KOPT-K1 (cell line): ENCODE results near the gene USP46.
A peak's percentile ranks its signal among the peaks of the same experiment; 100 is the strongest.

Experiments
- H3K27ac ChIP-seq: fragments of 200-600 bp; sonication (generic); 2 replicates; pipeline ENCODE4 v1.5.1; 2016; ENCODE audit warnings: antibody characterized with exemption, mild to moderate bottlenecking, low read depth, low read length; ENCODE audit not compliant: poor library complexity, severe bottlenecking
- H3K36me3 ChIP-seq: fragments of 200-600 bp; sonication (generic); 2 replicates; pipeline ENCODE4 v1.5.1; 2017; ENCODE audit warnings: antibody characterized with exemption, mild to moderate bottlenecking, low read length, moderate library complexity; ENCODE audit not compliant: insufficient read depth
- H3K9me3 ChIP-seq: fragments of 200-600 bp; sonication (generic); 2 replicates; pipeline ENCODE4 v1.5.1; 2017; ENCODE audit warnings: antibody characterized with exemption, low read length, mild to moderate bottlenecking; ENCODE audit not compliant: insufficient read depth, poor library complexity, severe bottlenecking

The USP46 gene, protein sequence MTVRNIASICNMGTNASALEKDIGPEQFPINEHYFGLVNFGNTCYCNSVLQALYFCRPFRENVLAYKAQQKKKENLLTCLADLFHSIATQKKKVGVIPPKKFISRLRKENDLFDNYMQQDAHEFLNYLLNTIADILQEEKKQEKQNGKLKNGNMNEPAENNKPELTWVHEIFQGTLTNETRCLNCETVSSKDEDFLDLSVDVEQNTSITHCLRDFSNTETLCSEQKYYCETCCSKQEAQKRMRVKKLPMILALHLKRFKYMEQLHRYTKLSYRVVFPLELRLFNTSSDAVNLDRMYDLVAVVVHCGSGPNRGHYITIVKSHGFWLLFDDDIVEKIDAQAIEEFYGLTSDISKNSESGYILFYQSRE

DNA sequence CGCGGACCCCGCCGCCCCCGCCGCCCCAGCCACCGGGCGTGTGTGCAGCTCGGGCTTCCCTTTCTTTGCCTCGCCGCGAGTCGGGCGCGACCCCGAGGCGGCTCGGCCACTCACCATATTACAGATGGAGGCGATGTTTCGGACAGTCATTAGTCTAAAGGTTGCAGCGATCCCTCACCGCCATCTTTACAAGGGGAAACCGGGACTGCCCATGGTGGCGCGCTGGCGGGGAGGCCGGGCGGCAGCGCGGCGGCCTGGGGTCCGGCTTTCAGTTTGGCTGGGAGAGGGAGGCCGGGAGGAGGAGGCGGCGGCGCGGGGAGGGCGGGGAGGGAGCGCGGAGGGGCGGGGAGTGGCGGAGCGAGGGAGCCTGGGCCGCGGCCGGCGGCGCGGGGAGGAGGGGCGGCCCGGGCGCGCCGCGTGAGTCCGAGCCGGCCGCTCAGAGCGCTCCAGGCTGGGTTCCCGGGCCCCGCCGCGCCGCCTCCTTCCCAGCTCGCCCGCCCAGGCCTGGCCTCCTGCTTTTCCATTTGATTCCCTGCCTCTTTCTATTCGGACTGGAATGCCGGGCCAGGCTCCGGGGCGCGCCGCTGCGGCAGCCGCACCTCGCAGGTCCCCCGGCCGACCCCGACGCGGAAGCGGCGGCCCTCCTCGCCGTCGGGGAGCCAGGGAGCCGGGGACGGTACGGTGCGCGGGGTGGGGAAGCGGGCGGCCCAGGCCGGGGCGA lies at the start of gene USP46:
Gene USP46, minus strand, starts transcription at position 301 of the 721 bp plus-strand sequence. Its CDS starts 151 bp downstream, at position 150.
- Histone ChIP-seq H3K36me3 (no peaks in the 10 kb centered on the region), H3K27ac (peak within 1 kb of the TSS; percentile 43), H3K9me3 (peaks cover 9% of the 10 kb centered on the region)

DNA sequence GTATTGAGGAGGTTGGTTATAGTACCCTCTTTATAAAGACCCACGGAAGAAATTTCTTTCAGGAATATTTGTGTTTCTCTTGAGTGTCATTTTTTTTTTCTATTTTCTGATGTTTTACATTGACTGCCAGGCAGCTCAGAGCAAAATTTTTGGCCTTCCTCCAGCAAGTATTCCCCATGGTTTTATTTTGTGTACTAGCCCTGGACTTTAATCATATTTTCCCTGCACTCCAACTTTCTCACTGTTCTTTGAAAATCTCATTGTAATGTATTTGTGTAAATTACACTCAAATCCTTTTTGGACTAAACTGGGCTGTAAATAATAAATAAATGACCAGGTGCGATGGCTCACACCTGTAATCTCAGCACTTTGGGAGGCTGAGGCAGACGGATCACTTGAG lies 45.6 kb upstream of the USP46 start:
- Histone ChIP-seq H3K9me3 (no peaks in the 10 kb centered on the region), H3K36me3 (no peaks in the 10 kb centered on the region), H3K27ac (no peak overlapping the region)

DNA sequence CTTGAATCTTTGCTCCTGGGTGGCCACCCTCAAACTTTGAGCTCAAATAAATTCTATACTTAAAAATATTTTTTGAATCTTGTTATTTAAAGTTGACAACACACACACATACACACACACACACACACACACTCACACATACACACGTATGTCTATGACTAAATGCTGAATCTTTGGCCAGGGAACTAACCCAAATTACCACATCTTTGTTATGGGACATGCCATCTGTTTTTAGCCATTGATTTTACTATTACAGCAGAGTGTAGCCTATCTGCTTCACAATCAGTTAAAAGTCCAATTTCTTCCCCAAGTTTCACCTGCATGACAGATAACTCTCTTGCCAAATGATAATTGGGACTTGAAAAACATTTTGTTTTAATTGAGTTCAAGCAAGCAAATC lies 45.0 kb upstream of the USP46 start:
- H3K36me3 ChIP-seq, result no peaks in the 10 kb centered on the region
- H3K27ac ChIP-seq, result no peak overlapping the region
- H3K9me3 ChIP-seq, result no peaks in the 10 kb centered on the region

DNA sequence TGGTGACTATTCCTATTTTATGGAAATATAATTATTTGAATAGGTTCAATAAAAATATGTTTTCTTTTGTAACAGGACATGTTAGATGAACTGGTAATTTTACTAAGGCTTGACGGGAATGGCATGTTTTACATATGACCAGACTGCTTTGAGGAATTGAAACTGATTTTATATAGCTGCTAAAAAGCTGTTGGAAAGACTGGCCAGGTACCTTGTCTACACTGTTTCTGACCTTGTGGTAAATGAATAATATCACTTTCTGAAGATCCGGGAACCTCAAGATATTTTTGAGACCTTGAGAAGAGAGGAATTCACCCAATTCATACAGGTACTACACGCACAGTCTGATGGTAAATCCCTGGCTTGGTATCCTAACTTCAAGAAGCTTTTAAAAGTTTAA lies 42.1 kb upstream of the USP46 start:
- no peaks in the 10 kb centered on the region for H3K36me3 ChIP-seq
- no peaks in the 10 kb centered on the region for H3K9me3 ChIP-seq
- no peak overlapping the region for H3K27ac ChIP-seq

DNA sequence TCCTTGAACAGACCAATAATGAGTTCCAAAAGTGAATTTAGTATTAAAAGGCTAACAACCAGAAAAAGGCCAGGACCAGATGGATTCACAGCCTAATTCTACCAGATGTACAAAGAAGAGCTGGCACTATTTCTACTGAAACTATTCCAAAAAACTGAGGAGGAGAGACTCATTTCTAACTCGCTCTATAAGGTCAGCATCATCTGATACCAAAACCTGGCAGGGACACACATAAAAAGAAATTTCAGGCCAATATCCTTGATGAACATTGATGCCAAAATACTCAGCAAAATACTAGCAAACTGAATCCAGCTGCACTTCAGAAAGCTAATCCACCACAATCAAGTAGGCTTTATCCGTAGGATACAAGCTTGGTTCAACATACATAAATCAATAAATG lies 35.8 kb upstream of the USP46 start:
- H3K27ac ChIP-seq, result no peak overlapping the region
- no peaks in the 10 kb centered on the region for H3K36me3 ChIP-seq
- H3K9me3 ChIP-seq, result peaks cover 29% of the 10 kb centered on the region

DNA sequence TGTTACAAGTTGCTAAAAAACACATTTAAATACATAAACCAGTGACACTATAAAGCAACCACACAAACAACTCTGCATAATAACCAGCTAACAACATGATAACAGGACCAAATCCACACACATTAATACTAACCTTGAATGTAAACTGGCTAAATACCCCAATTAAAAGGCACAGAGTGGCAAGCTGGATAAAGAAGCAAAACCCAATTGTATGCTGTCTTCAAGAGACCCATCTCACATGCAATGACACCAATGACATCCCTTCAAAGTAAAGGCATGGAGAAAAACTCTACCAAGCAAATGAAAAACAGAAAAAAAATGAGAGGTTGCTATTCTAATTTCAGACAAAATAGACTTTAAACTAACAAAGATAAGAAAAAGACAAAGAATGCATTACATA lies 34.4 kb upstream of the USP46 start:
- Histone ChIP-seq H3K36me3 (no peaks in the 10 kb centered on the region), H3K9me3 (peaks cover 29% of the 10 kb centered on the region), H3K27ac (no peak overlapping the region)

DNA sequence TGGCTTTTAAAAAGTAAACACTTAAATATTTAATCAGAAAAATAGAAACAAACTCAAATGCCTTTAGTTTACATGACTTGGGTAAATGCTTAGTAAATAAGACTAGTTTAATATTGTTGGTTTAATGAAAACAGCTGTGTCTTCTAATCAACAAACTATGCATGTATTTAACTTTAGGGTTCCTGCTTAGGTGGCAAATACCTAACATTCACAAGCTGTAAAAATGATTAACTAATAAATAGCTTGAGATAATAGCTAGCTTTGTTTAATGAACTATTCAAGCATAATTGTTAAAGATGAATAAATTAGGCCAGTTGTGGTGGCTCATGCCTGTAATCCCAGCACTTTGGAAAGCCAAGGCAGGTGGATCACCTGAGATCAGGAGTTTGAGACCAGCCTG lies 30.0 kb upstream of the USP46 start:
- no peaks in the 10 kb centered on the region for H3K36me3 ChIP-seq
- no peak overlapping the region for H3K27ac ChIP-seq
- H3K9me3 ChIP-seq, result peaks cover 24% of the 10 kb centered on the region

DNA sequence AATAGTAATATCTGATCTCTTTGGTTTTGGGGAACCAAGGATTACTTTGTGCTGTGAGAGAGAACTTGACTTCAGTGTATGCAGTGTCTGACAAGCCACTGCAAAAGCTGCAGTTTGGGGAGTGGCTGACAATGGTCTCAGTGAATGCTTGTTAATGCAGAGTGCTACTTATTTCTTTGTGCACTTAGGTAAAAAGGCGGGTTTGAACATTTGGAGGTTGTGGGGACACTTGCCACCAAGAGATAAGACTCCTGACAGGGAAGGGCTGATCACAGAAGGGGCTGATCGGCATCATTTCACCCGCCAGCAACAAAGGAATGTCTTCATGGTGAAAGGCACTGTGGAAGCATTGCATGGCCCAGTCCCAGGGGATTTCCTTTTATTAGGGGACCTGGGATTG lies 28.6 kb upstream of the USP46 start:
- no peak overlapping the region for H3K27ac ChIP-seq

DNA sequence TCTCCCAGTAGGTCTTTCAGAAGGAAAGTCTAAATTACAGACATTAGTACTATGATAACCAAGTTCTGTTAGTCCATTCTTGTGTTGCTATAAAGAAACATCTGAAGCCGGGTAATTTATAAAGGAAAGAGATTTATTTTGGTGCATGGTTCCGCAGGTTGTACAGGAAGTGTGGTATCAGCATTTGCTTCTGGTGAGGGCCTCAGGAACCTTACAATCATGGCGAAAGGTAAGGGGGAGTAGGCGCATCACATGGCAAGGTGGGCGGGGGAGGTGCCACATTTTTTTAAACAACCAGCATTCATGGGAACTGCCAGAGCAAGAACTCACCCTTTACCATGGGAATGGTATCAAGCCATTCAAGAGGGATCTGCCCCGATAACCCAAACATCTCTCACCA lies 26.2 kb upstream of the USP46 start:
- H3K36me3 ChIP-seq, result no peaks in the 10 kb centered on the region
- no peaks in the 10 kb centered on the region for H3K9me3 ChIP-seq
- H3K27ac ChIP-seq, result no peak overlapping the region

More for the DNA sequence above, 28.6 kb upstream of the USP46 start:
- no peaks in the 10 kb centered on the region for H3K36me3 ChIP-seq
- H3K9me3 ChIP-seq, result peaks cover 10% of the 10 kb centered on the region

DNA sequence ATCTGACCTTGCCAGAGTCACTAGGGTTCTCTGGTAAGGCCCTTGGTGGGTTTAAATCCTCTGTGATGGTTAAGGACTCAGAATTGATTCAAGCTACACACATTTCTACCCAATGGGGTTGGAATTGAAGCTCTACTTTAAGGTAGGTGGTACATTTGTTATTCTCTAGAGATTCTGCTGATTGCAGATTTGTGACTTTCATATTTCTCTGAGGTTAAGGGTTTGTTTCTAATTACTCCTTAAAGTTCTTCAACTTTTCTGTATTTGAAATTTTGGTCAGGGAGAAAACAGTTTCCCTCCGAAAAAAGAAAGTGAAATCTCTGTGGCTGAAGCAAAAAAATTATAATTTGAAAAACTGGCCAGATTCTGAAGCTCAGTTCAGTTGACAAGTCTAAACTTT lies 25.8 kb upstream of the USP46 start:
- H3K9me3 ChIP-seq, result no peaks in the 10 kb centered on the region
- no peak overlapping the region for H3K27ac ChIP-seq
- H3K36me3 ChIP-seq, result no peaks in the 10 kb centered on the region

DNA sequence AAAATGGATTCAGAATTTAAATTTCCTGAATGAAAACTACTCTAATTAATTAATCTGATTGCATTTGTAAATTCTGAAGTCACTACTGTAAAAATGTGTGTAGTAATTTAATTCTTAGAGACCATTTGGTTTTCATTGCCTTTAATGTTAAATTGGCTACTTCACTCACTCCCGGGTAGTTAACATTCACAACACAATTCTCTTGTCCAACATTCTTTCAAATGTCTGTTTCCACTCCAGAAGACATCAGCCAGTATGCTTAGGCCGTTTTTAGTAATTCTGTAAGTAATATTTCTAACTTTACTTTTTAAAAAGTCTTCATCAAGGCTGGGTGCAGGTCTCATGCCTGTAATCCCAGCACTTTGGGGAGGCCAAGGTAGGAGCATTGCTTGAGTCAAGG lies 21.3 kb upstream of the USP46 start:
- Histone ChIP-seq H3K27ac (no peak overlapping the region), H3K36me3 (no peaks in the 10 kb centered on the region), H3K9me3 (no peaks in the 10 kb centered on the region)

DNA sequence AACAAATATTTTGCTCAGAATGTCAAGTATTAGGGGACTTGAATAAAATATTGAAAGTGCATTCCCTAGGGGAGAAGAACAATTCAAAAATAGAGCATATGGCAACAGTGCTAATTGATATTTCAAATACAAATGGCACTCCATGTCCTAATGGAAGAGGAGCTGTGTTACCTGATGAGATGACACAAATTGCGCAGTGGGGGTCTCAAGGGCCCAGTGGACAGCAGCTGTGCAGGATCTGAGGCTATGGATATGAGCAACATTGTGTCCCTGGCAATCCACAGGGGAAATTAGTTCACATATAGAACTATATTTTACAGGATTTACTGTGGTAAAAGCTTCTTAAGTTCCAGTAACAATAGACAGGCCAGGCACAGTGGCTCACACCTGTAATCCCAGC lies 17.4 kb upstream of the USP46 start:
- Histone ChIP-seq H3K36me3 (no peaks in the 10 kb centered on the region), H3K9me3 (peaks cover 4% of the 10 kb centered on the region), H3K27ac (no peak overlapping the region)

DNA sequence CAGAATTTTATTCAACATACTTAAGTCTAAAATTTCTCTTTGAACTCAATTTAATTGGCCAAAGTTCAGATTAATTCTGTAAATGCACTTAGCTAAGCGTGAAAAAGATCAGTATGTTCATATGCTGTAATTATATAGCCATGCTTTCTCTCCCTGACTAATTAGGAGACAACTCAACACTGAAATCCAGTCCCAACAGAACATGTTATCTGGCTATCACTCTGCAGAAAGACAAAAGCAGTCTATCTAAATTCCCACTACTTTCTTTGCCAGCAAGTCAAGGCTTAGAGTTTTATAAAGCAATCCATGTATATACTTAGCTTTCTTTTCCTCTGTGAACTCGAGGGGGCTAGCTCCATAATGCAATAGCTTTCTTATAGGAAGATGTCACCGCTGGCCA lies 16.0 kb upstream of the USP46 start:
- H3K9me3 ChIP-seq, result peaks cover 4% of the 10 kb centered on the region
- H3K36me3 ChIP-seq, result no peaks in the 10 kb centered on the region
- no peak overlapping the region for H3K27ac ChIP-seq

DNA sequence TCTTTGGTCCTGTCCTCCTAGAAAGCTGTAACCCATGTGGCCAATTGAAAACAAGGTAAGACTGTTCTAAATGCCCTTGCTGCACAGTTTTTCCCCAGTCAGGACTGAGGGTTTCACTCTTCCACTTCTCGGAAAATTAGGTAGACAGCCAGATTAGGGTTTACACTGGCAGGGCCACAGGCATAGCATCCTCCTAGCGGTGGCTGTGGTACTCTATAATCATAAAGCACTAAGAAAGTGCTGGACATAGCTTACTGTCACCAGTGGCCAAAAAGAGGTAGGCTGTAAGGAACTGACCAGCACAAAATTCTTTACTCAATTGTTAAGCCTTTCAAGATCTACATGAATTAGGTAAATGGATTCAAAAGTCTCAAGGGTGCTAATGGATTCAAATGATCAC lies 11.6 kb upstream of the USP46 start:
- no peak overlapping the region for H3K27ac ChIP-seq
- H3K9me3 ChIP-seq, result peaks cover 4% of the 10 kb centered on the region
- no peaks in the 10 kb centered on the region for H3K36me3 ChIP-seq

DNA sequence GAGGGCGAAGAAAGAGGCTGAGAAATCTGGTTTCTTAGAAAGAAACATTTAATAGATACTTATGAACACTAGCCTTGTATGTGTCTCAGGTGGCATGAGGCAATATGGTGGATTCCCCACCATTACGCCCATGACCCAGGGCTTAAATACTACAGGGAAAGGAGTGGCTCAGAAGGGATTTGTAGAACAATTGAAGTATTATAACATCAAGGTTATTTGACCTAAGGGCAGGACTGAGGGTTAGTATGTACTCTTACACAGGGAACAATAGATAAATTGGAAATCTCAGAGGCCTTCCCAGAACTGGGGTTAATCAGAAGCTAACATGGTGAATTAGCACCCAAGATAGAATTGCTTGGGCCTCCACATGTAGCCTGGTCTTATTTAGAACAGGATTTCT lies 11.0 kb upstream of the USP46 start:
- H3K36me3 ChIP-seq, result no peaks in the 10 kb centered on the region
- peaks cover 4% of the 10 kb centered on the region for H3K9me3 ChIP-seq
- no peak overlapping the region for H3K27ac ChIP-seq

DNA sequence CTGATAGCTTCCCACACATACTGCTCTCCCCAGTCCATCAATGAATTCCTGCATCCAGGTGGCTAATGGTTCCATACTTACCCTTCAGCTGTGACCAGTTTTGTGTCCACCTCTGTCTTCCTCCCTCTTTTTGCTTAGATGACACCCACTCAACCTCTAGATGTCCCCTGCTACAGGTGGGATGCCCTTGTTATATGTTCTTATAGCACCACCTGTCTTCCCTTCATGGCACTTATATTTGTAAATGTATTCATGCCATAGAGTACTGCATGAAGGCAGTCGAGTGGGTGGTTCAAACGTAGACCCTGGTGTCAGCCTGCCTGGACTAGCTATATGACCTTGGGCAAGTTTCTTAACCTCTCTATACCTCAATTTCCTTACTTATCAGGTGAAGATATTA lies 6.5 kb upstream of the USP46 start:
- Histone ChIP-seq H3K36me3 (no peaks in the 10 kb centered on the region), H3K9me3 (peaks cover 9% of the 10 kb centered on the region), H3K27ac (no peak overlapping the region)
